H1 (cell line): ENCODE results near the gene ANKDD1A. TPM values are rescaled to one million over a fixed set of nuclear protein-coding genes. Genes with fewer than 3 reads are reported as not detected.

Source experiments
- CTCF ChIA-PET: fragments of 300-600 bp; sonication (Branson Sonifier 250); formaldehyde crosslinking; loops from one replicate; lab custom pipeline; 2021; ENCODE audit not compliant: partially characterized antibody; lab: Charles Lee
- POLR2A ChIA-PET: fragments of 300-600 bp; sonication (Branson Sonifier 250); formaldehyde crosslinking; loops from one replicate; lab custom pipeline; 2021; ENCODE audit warnings: inconsistent platforms; ENCODE audit not compliant: partially characterized antibody; lab: Charles Lee
- DNase-seq, 2 experiments: peaks; one replicate each; pipeline versions ENCODE4 v3.0.0 to v3.0.0-alpha.2; 2010 to 2022; ENCODE audit warnings: low spot score in 2 of 2, low read depth in 1 of 2, mixed read lengths in 1 of 2
- FAIRE-seq: peaks from 2 replicates; lab custom pipeline; 2011; peaks lifted over from hg19 to GRCh38; lab: Jason Lieb, UNC
- H2AFZ ChIP-seq: 2 replicates; pipeline ENCODE4 v1.8.1; 2012; ENCODE audit warnings: low read length, inconsistent platforms
- H2AK5ac ChIP-seq: 2 replicates; pipeline ENCODE4 v1.6.1; 2013; ENCODE audit warnings: low read depth, low read length
- H2BK120ac ChIP-seq: replicated peaks from 2 replicates; pipeline ENCODE3; 2013; ENCODE audit warnings: low read depth, low read length, inconsistent platforms
- H2BK12ac ChIP-seq: 2 replicates; pipeline ENCODE4 v1.6.1; 2013; ENCODE audit warnings: low read depth, low read length
- H2BK15ac ChIP-seq: 2 replicates; pipeline ENCODE4 v1.6.1; 2013; ENCODE audit warnings: low read length
- H2BK20ac ChIP-seq: 2 replicates; pipeline ENCODE4 v1.6.1; 2013; ENCODE audit warnings: low read length
- H2BK5ac ChIP-seq: 2 replicates; pipeline ENCODE4 v1.6.1; 2013; ENCODE audit warnings: low read depth, low read length
- H3K14ac ChIP-seq: 2 replicates; pipeline ENCODE4 v1.6.1; 2013; ENCODE audit warnings: inconsistent platforms; ENCODE audit not compliant: insufficient read length
- H3K18ac ChIP-seq: 2 replicates; pipeline ENCODE4 v1.6.1; 2013; ENCODE audit warnings: low read length; ENCODE audit errors: extremely low read depth
- H3K23ac ChIP-seq: 2 replicates; pipeline ENCODE4 v1.6.1; 2013; ENCODE audit warnings: inconsistent platforms; ENCODE audit not compliant: insufficient read length
- H3K23me2 ChIP-seq: 2 replicates; pipeline ENCODE4 v1.6.1; 2013; ENCODE audit warnings: low read depth, low read length
- H3K27ac ChIP-seq: 2 replicates; pipeline ENCODE4 v1.6.1; 2011; ENCODE audit warnings: low read depth, low read length, inconsistent platforms
- H3K27me3 ChIP-seq, 4 experiments: replicated peaks in 1 of 4; 1 replicate in 1 of 4; 2 replicates in 3 of 4; pipeline versions ENCODE4 v1.6.1 to v1.8.1; 2011 to 2013; ENCODE audit warnings: low read length in 3 of 4, mild to moderate bottlenecking in 3 of 4, inconsistent platforms in 2 of 4, mixed read lengths in 2 of 4, moderate library complexity in 1 of 4; ENCODE audit not compliant: control insufficient read depth in 3 of 4, insufficient read depth in 3 of 4; ENCODE audit errors: extremely low read depth in 1 of 4
- H3K36me3 ChIP-seq, 4 experiments: 2 replicates each; pipeline versions ENCODE4 v1.6.1 to v1.8.1; 2011 to 2013; ENCODE audit warnings: mild to moderate bottlenecking in 4 of 4, low read length in 3 of 4, moderate library complexity in 2 of 4, control low read depth in 1 of 4, inconsistent platforms in 1 of 4; ENCODE audit not compliant: insufficient read depth in 4 of 4, control insufficient read depth in 2 of 4
- H3K4ac ChIP-seq: replicated peaks from 2 replicates; pipeline ENCODE3; 2013; ENCODE audit warnings: low read length, low read depth, mixed read lengths, inconsistent platforms; ENCODE audit not compliant: insufficient read length
- H3K4me1 ChIP-seq, 4 experiments: replicated peaks in 1 of 4; 1 replicate in 1 of 4; 2 replicates in 3 of 4; pipeline versions ENCODE4 v1.6.1 to v1.8.1; 2011 to 2013; ENCODE audit warnings: low read length in 3 of 4, inconsistent platforms in 2 of 4, mixed read lengths in 1 of 4; ENCODE audit not compliant: insufficient read depth in 4 of 4, control insufficient read depth in 3 of 4
- H3K4me2 ChIP-seq, 2 experiments: 2 replicates each; pipeline versions ENCODE4 v1.6.1 to v1.8.1; 2011 to 2013; ENCODE audit warnings: low read depth in 2 of 2, low read length in 2 of 2, control low read depth in 1 of 2, inconsistent platforms in 1 of 2, mild to moderate bottlenecking in 1 of 2; ENCODE audit not compliant: insufficient read depth in 1 of 2
- H3K4me3 ChIP-seq, 4 experiments: fragments of 200-600, 300-600 bp in 1 of 4; sonication (generic), shearing (Covaris generic), sonication (Bioruptor Twin) in 1 of 4; 2 replicates each; pipeline versions ENCODE4 v1.5.1 to v1.8.1; 2011 to 2016; ENCODE audit warnings: low read length in 4 of 4, low read depth in 3 of 4, control low read depth in 2 of 4, inconsistent platforms in 2 of 4, mild to moderate bottlenecking in 2 of 4, mixed read lengths in 1 of 4, moderate library complexity in 1 of 4; ENCODE audit not compliant: insufficient read depth in 2 of 4; ENCODE audit errors: extremely low read depth in 1 of 4
- H3K56ac ChIP-seq: replicated peaks from 2 replicates; pipeline ENCODE3; 2013; ENCODE audit warnings: low read depth, mild to moderate bottlenecking, mixed read lengths, low read length, inconsistent platforms; ENCODE audit not compliant: insufficient read length
- H3K79me1 ChIP-seq: 2 replicates; pipeline ENCODE4 v1.6.1; 2013; ENCODE audit warnings: low read depth, low read length, control low read depth
- H3K79me2 ChIP-seq, 2 experiments: 2 replicates each; pipeline versions ENCODE4 v1.6.1 to v1.8.1; 2012 to 2013; ENCODE audit warnings: low read length in 2 of 2, mild to moderate bottlenecking in 2 of 2, inconsistent platforms in 1 of 2; ENCODE audit not compliant: insufficient read depth in 2 of 2, control insufficient read depth in 1 of 2
- H3K9ac ChIP-seq, 4 experiments: replicated peaks in 1 of 4; 1 replicate in 1 of 4; 2 replicates in 3 of 4; pipeline versions ENCODE4 v1.6.1 to v1.8.1; 2011 to 2013; ENCODE audit warnings: low read depth in 3 of 4, low read length in 3 of 4, control low read depth in 2 of 4, mild to moderate bottlenecking in 2 of 4, moderate library complexity in 2 of 4, inconsistent platforms in 1 of 4; ENCODE audit errors: extremely low read depth in 1 of 4
- H3K9me3 ChIP-seq, 2 experiments: 2 replicates each; pipeline versions ENCODE4 v1.6.1 to v1.8.1; 2012 to 2013; ENCODE audit warnings: mild to moderate bottlenecking in 2 of 2, moderate library complexity in 2 of 2, control low read depth in 1 of 2, inconsistent platforms in 1 of 2, low read depth in 1 of 2, low read length in 1 of 2, mixed read lengths in 1 of 2; ENCODE audit not compliant: insufficient read depth in 2 of 2
- H4K20me1 ChIP-seq, 2 experiments: replicated peaks in 1 of 2; 2 replicates each; pipeline versions ENCODE3 to v1.8.1; 2011 to 2013; ENCODE audit warnings: inconsistent platforms in 2 of 2, low read length in 2 of 2, mild to moderate bottlenecking in 1 of 2; ENCODE audit not compliant: insufficient read depth in 2 of 2, control insufficient read depth in 1 of 2
- H4K5ac ChIP-seq: 2 replicates; pipeline ENCODE4 v1.6.1; 2013; ENCODE audit warnings: low read length, low read depth, mixed read lengths, inconsistent platforms; ENCODE audit not compliant: insufficient read length
- H4K8ac ChIP-seq: 2 replicates; pipeline ENCODE4 v1.8.0; 2013; ENCODE audit warnings: mild to moderate bottlenecking, moderate library complexity, low read length, inconsistent platforms; ENCODE audit not compliant: insufficient read depth; ENCODE audit errors: extremely low read depth
- H4K91ac ChIP-seq: replicated peaks from 2 replicates; pipeline ENCODE3; 2013; ENCODE audit warnings: low read length, mixed read lengths, inconsistent platforms; ENCODE audit not compliant: insufficient read length
- WGBS, 2 experiments: shearing (Covaris generic) in 1 of 2; methylation state at CpG; one replicate each; pipeline versions ENCODE4 v1.1.6 to v1.1.7; 2013 to 2015; ENCODE audit warnings: low lambda C conversion rate in 2 of 2, mixed read lengths in 2 of 2, inconsistent platforms in 1 of 2, low coverage in 1 of 2, missing lambda C conversion rate in 1 of 2; ENCODE audit not compliant: insufficient replicate concordance in 2 of 2, insufficient coverage in 1 of 2, insufficient read length in 1 of 2; ENCODE audit errors: extremely low coverage in 1 of 2, missing lambda C conversion rate in 1 of 2; 5-methylcytosine and 5-hydroxymethylcytosine counted together
- polyA plus RNA-seq, 7 experiments: library from polyadenylated mRNA; depleted of rRNA in 3 of 7; stranded (reverse) in 5 of 7; unstranded in 2 of 7; fragments of >200 nt in 5 of 7; fragments of 200-250 nt in 2 of 7; gene quantifications; 1 replicate in 5 of 7; 2 replicates in 1 of 7; 4 replicates in 1 of 7; pipeline versions ENCODE4 v1.2.1 to v1.2.3, GENCODE V29; 2011 to 2013; ENCODE audit warnings: missing spikeins in 2 of 7, mixed read lengths in 2 of 7
- total RNA-seq: library from RNA; stranded (reverse); fragmentation: NEBNext Ultra II Directional; extraction: Animal tissue kit (Norgen Biotek cat#: 25700); gene quantifications from 2 replicates; pipeline ENCODE4 v1.2.1, GENCODE V29; 2021

Gene ANKDD1A
- total and polyA plus RNA-seq, 2 of the 8 experiments (the other 6 are each of a cell fraction or from before 2014, with no cell fraction given): 4.1 to 5.0 TPM

DNA sequence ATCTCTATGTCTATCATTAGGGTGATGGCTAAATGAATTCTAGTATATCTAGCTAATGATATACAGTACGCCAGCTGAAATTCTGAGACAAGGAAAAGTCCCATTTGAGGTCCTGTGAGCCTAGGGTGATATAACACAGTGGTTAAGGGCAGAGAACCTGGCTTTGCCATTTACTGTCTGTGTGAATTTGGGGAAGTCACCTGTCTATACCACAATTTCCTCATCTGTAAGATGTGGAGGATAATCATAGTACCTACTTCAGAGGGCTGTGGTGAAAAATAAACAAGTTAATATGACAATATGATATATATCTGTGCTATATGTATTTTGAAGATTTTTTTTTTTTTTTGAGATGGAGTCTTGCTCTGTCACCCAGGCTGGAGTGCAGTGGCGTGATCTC lies 9.8 kb upstream of the ANKDD1A start:
- H3K79me2 ChIP-seq: no peaks in the 10 kb centered on the region
- no peak overlapping the region for H2AK5ac ChIP-seq

More for the DNA sequence above, 9.8 kb upstream of the ANKDD1A start:
- ChIA-PET CTCF (no interaction called here), POLR2A (interaction anchor here (0.7 to 1.2 kb wide), 3 partner anchors 8 to 202 kb away, joined by 3 to 4 read pairs (median 4); no protein-coding TSS in a partner anchor)
- Histone ChIP-seq H3K18ac (no peak overlapping the region), H2BK12ac (no peak overlapping the region), H3K79me1 (no peaks in the 10 kb centered on the region), H3K23me2 (no peaks in the 10 kb centered on the region), H2AFZ (no peak overlapping the region), H3K27ac (no peak overlapping the region), H3K4me2 (no peak overlapping the region), H2BK5ac (no peak overlapping the region), H3K4ac (no peak overlapping the region), H3K36me3 (peaks cover 0 to 2% (median 0%) of the 10 kb centered on the region in 4 experiments; a peak in 1 of 8 replicates), H4K5ac (no peak overlapping the region), H3K4me3 (no peak overlapping the region), H4K8ac (no peak overlapping the region), H2BK15ac (no peak overlapping the region), H2BK120ac (no peak overlapping the region), H3K23ac (no peak overlapping the region), H4K20me1 (no peaks in the 10 kb centered on the region), H3K4me1 (peaks cover 0 to 8% (median 3%) of the 10 kb centered on the region in 4 experiments; a peak in 5 of 7 replicates), H3K56ac (no peak overlapping the region), H3K14ac (no peak overlapping the region), H3K27me3 (no peaks in the 10 kb centered on the region), H4K91ac (no peak overlapping the region), H3K9me3 (peaks cover 20 to 24% of the 10 kb centered on the region in 2 experiments), H3K9ac (no peak overlapping the region), H2BK20ac (no peak overlapping the region)
- no peak for FAIRE-seq
- WGBS, 2 experiments: 100% methylated on average over 2 of the region's 2 CpGs; no CpG with 5 or more reads in 1 of the 2 experiments
- DNase-seq: no peak
